HCT116 (cell line): ENCODE data around the gene TMEM131.

Experiments
- CEBPB ChIP-seq: IDR thresholded peaks from 2 replicates; pipeline ENCODE4 v1.6.1; 2012; ENCODE audit warnings: low read depth
- EGR1 ChIP-seq: IDR thresholded peaks from 2 replicates; pipeline ENCODE4 v1.6.1; 2012; ENCODE audit warnings: low read depth
- EZH2 ChIP-seq: fragments of 200-600 bp; sonication (generic); IDR thresholded peaks from 2 replicates; pipeline ENCODE4 v1.6.1; 2017; ENCODE audit warnings: antibody characterized with exemption, mixed run types
- EZH2phosphoT487 ChIP-seq: fragments of 200-600 bp; IDR thresholded peaks from 2 replicates; pipeline ENCODE4 v1.6.1; 2018; ENCODE audit warnings: antibody characterized with exemption, borderline replicate concordance
- JUND ChIP-seq: IDR thresholded peaks from 2 replicates; pipeline ENCODE4 v1.6.1; 2012
- MAX ChIP-seq: IDR thresholded peaks from 2 replicates; pipeline ENCODE4 v1.6.1; 2012
- POLR2A ChIP-seq: IDR thresholded peaks from 2 replicates; pipeline ENCODE4 v1.7.0; 2011; ENCODE audit warnings: borderline replicate concordance; ENCODE audit not compliant: insufficient read depth, insufficient read length; ENCODE audit errors: extremely low read depth
- POLR2AphosphoS5 ChIP-seq: IDR thresholded peaks from 2 replicates; pipeline ENCODE4 v1.6.1; 2011; ENCODE audit warnings: mild to moderate bottlenecking, low read depth, low read length, moderate library complexity
- RAD21 ChIP-seq: IDR thresholded peaks from 2 replicates; pipeline ENCODE4 v1.6.1; 2012; ENCODE audit warnings: low read depth, mild to moderate bottlenecking
- REST ChIP-seq: IDR thresholded peaks from 2 replicates; pipeline ENCODE4 v1.6.1; 2012; ENCODE audit warnings: low read depth
- SIN3A ChIP-seq: IDR thresholded peaks from 2 replicates; pipeline ENCODE4 v1.6.1; 2012; ENCODE audit warnings: low read depth
- ZBTB33 ChIP-seq: IDR thresholded peaks from 2 replicates; pipeline ENCODE4 v1.6.1; 2011; ENCODE audit warnings: mild to moderate bottlenecking, low read length, moderate library complexity; ENCODE audit not compliant: insufficient replicate concordance; ENCODE audit errors: extremely low read depth
- ZNF274 ChIP-seq: fragments of 200-500 bp; sonication (Bioruptor generic); IDR thresholded peaks from 2 replicates; pipeline ENCODE4 v1.6.1; 2014; ENCODE audit warnings: mild to moderate bottlenecking, low read depth, low read length, inconsistent platforms
- TF ChIP-seq, protein P1 (sequence below), 3 experiments: fragments of 200-600 bp in 1 of 3; sonication (generic) in 1 of 3; IDR thresholded peaks in 2 of 3; conservative IDR thresholded peaks in 1 of 3; 2 replicates each; pipeline ENCODE4 v1.5.1; 2012 to 2017; ENCODE audit warnings: low read depth in 2 of 3, low read length in 2 of 3, antibody characterized with exemption in 1 of 3, borderline replicate concordance in 1 of 3, control low read depth in 1 of 3, mild to moderate bottlenecking in 1 of 3, mixed read lengths in 1 of 3, mixed run types in 1 of 3, moderate library complexity in 1 of 3; ENCODE audit not compliant: insufficient read depth in 1 of 3

DNA sequence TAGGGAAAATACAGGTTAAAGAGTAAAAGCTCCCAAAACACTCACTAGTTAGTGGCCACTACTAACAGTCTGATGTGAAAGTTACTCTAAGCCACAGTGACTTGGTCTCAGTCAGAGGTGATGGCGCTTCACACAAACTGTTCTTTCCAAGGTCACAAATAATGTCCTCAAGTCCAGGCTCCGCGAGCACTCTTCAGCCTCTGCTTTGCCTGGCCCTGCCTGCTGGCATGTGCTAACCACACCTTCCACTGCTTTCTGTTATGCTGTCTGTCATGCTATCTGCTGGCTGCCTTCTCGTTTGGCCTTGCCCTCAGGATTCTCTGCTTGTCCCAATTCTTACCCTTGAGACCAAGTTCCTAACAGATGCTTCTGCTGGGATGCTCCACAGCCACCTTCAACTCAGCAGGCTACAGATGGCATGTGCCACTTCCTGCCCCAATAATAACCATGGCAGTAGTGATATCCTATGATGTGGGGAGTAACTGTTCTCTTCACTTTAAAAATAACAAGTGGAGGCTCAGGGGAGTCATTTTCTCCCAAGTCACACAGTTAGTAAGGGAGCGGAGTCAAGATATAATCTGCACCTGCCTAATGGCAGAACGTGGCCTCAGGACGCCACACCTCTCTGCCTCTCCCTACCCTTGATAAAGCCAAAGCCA, 206.6 kb downstream of the TMEM131 start:
- no peak for TF ChIP-seq RAD21
- no peak for TF ChIP-seq MAX
- TF ChIP-seq, protein P1, sequence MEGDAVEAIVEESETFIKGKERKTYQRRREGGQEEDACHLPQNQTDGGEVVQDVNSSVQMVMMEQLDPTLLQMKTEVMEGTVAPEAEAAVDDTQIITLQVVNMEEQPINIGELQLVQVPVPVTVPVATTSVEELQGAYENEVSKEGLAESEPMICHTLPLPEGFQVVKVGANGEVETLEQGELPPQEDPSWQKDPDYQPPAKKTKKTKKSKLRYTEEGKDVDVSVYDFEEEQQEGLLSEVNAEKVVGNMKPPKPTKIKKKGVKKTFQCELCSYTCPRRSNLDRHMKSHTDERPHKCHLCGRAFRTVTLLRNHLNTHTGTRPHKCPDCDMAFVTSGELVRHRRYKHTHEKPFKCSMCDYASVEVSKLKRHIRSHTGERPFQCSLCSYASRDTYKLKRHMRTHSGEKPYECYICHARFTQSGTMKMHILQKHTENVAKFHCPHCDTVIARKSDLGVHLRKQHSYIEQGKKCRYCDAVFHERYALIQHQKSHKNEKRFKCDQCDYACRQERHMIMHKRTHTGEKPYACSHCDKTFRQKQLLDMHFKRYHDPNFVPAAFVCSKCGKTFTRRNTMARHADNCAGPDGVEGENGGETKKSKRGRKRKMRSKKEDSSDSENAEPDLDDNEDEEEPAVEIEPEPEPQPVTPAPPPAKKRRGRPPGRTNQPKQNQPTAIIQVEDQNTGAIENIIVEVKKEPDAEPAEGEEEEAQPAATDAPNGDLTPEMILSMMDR (IDR thresholded peaks at IDR 0.05 in 2 of 3, conservative IDR thresholded peaks at IDR 0.05 in 1 of 3; ENCODE audit: borderline replicate concordance in 1 of 3, insufficient read depth in 1 of 3, low read depth in 2 of 3, low read length in 2 of 3): no peak
- TF ChIP-seq POLR2A: no peak
- TF ChIP-seq REST: no peak
- TF ChIP-seq ZBTB33: no peak
- TF ChIP-seq EGR1: no peak
- no peak for TF ChIP-seq CEBPB
- no peak for TF ChIP-seq SIN3A
- no peak for TF ChIP-seq ZNF274
- TF ChIP-seq EZH2: no peak
- TF ChIP-seq POLR2AphosphoS5: no peak
- TF ChIP-seq JUND: no peak
- TF ChIP-seq EZH2phosphoT487: no peak
